ENCODE results near the gene SAP25.
A peak's percentile ranks its signal among the peaks of the same experiment; 100 is the strongest.
"Not testable (repeated sequence)": the region's sequence is repeated elsewhere in the genome, so short reads cannot be mapped to it uniquely, and the experiment has no call there.

Gene SAP25

GRCh38 chr7:100556541-100556940, 17.2 kb downstream of the SAP25 start:
- no peak for DNase-seq

- no peak for DNase-seq
Observed at GRCh38 chr7:100555701-100556100, 18.0 kb downstream of the SAP25 start.

GRCh38 chr7:100553032-100553431, 20.7 kb downstream of the SAP25 start:
- DNase-seq, result no peak

- DNase-seq, result no peak
Observed at GRCh38 chr7:100552532-100552931, 21.2 kb downstream of the SAP25 start.

- DNase-seq, result not testable (repeated sequence)
Observed at GRCh38 chr7:100548446-100548845, 25.3 kb downstream of the SAP25 start.

GRCh38 chr7:100547872-100548271, 25.8 kb downstream of the SAP25 start:
- no peak for DNase-seq

GRCh38 chr7:100546926-100547800, 26.5 kb downstream of the SAP25 start:
- DNase-seq, result no peak

- no peak for DNase-seq
Observed at GRCh38 chr7:100546129-100546925, 27.4 kb downstream of the SAP25 start.

GRCh38 chr7:100545360-100546128, 28.2 kb downstream of the SAP25 start:
- no peak for DNase-seq

- no peak for DNase-seq
Observed at GRCh38 chr7:100544967-100545359, 28.7 kb downstream of the SAP25 start.

- no peak for DNase-seq
Observed at GRCh38 chr7:100544386-100544785, 29.3 kb downstream of the SAP25 start.

- DNase-seq, result no peak
Observed at GRCh38 chr7:100543586-100543985, 30.1 kb downstream of the SAP25 start.

- DNase-seq, result not testable (repeated sequence)
Observed at GRCh38 chr7:100541309-100541708, 32.4 kb downstream of the SAP25 start.

GRCh38 chr7:100540073-100540723, 33.5 kb downstream of the SAP25 start:
- no peak for DNase-seq

GRCh38 chr7:100539436-100540006, 34.2 kb downstream of the SAP25 start:
- DNase-seq, result no peak

- DNase-seq, result peak; percentile 99
Observed at GRCh38 chr7:100538654-100539435, 34.9 kb downstream of the SAP25 start, which contains the start of gene AGFG2. AGFG2 (plus strand) TSS chr7:100539203; CDS start chr7:100539347, 144 bp downstream.

GRCh38 chr7:100538348-100538653, 35.4 kb downstream of the SAP25 start:
- DNase-seq, result no peak

GRCh38 chr7:100536695-100537094, 37.0 kb downstream of the SAP25 start:
- not testable (repeated sequence) for DNase-seq

GRCh38 chr7:100535982-100536381, 37.7 kb downstream of the SAP25 start:
- not testable (repeated sequence) for DNase-seq

- DNase-seq, result no peak
Observed at GRCh38 chr7:100532165-100533022, 41.3 kb downstream of the SAP25 start.

Data from NCI-H1048 (cell line).